Measurements from ENCODE around the gene SPATA4. TPM values are rescaled to one million over a fixed set of nuclear protein-coding genes. Genes with fewer than 3 reads are reported as not detected.
A peak's percentile ranks its signal among the peaks of the same experiment; 100 is the strongest.

SPATA4 gene
- total RNA-seq, 2 donors from 2014 or later = not detected

DNA sequence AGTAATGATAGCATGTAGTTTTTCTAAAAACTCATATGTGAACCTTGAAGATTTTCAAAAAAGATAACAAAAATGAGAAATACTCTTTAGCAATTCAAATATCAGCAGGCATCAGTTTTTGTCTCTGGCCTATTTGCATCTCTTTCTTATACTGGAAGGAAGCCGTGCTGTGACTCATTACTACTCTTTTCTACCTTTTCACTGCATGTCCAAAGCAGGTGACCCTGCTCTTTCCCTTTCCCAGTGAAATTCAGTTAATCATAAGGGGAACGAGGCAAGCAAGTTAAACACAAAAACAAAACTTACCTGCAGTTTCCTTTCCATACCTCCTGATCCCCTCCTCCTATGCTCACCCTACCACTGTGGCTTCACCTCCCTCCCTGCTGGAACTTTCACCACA lies 9.3 kb downstream of the SPATA4 start:
- no peak for ATAC-seq (ENCODE audit: insufficient number of reproducible peaks, low FRiP score, low read depth)
- no peak overlapping the region for H3K4me3 ChIP-seq

DNA sequence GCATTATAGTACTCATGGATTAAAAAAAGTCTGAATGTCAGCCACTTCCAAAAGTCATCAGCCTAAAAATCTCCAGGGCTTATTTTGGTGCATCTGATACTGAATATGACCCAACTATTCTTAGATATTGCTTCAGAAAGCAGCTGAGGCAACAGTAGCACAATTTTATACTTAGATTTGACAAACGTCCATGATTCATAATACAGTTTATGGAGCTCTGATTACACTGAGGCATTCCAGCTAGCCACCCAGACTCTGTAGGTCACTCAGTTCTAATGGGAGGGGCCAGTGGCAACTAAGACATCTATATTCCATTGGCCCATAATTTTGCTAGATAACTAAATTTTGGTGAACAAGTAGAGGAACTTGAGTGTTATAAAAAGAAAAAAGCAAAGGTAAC lies 10.3 kb downstream of the SPATA4 start:
- no peaks in the 10 kb centered on the region for H3K27me3 ChIP-seq (replicated peaks; ENCODE audit: insufficient read depth)
- H3K4me3 ChIP-seq = no peak overlapping the region
- TF ChIP-seq, protein P1, sequence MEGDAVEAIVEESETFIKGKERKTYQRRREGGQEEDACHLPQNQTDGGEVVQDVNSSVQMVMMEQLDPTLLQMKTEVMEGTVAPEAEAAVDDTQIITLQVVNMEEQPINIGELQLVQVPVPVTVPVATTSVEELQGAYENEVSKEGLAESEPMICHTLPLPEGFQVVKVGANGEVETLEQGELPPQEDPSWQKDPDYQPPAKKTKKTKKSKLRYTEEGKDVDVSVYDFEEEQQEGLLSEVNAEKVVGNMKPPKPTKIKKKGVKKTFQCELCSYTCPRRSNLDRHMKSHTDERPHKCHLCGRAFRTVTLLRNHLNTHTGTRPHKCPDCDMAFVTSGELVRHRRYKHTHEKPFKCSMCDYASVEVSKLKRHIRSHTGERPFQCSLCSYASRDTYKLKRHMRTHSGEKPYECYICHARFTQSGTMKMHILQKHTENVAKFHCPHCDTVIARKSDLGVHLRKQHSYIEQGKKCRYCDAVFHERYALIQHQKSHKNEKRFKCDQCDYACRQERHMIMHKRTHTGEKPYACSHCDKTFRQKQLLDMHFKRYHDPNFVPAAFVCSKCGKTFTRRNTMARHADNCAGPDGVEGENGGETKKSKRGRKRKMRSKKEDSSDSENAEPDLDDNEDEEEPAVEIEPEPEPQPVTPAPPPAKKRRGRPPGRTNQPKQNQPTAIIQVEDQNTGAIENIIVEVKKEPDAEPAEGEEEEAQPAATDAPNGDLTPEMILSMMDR (IDR thresholded peaks at IDR 0.05) = no peak
- peak overlapping the region; percentile 61 to 73 for H3K27ac ChIP-seq
- ATAC-seq (ENCODE audit: insufficient number of reproducible peaks, low FRiP score, low read depth) = peak; percentile 75
- H3K36me3 ChIP-seq = no peaks in the 10 kb centered on the region
- no peaks in the 10 kb centered on the region for H3K9me3 ChIP-seq
- DNase-seq (ENCODE audit: low spot score) = no peak
- peaks cover 11 to 33% of the 10 kb centered on the region in 2 donors for H3K4me1 ChIP-seq (ENCODE audit: control insufficient read depth in 1 of 2, low read depth in 2 of 2)

More for the DNA sequence above, 9.3 kb downstream of the SPATA4 start:
- Histone ChIP-seq H3K36me3 (no peaks in the 10 kb centered on the region), H3K27me3 (replicated peaks; ENCODE audit: insufficient read depth) (no peaks in the 10 kb centered on the region), H3K27ac (peak overlapping the region; percentile 61 to 73), H3K9me3 (no peaks in the 10 kb centered on the region), H3K4me1 (ENCODE audit: control insufficient read depth in 1 of 2, low read depth in 2 of 2) (peaks cover 11 to 33% of the 10 kb centered on the region in 2 donors)
- TF ChIP-seq, protein P1 (IDR thresholded peaks at IDR 0.05) = no peak
- no peak for DNase-seq (ENCODE audit: low spot score)

DNA sequence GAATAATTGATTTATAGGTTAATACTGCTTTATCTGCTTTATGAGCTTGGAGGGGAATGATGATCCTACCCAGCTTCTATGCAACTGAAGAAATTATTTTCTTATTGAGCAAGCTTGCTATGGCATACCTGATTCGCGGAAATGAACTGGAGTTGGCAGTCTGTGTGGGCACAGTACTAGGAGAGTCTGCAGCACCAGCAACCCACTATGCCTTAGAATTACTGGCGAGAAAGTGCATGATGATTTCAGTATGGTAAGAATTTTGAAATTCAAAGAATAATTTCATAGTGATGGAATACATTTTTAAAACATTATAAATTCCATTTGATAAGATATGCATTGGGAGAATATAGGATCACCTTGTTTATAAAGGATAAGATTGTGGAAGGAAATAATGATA lies 32.3 kb downstream of the SPATA4 start:
- DNase-seq (ENCODE audit: low spot score) = no peak
- Histone ChIP-seq H3K36me3 (no peaks in the 10 kb centered on the region), H3K4me1 (ENCODE audit: control insufficient read depth in 1 of 2, low read depth in 2 of 2) (no peaks in the 10 kb centered on the region), H3K27me3 (replicated peaks; ENCODE audit: insufficient read depth) (no peaks in the 10 kb centered on the region), H3K9me3 (no peaks in the 10 kb centered on the region), H3K27ac (no peak overlapping the region), H3K4me3 (no peak overlapping the region)
- TF ChIP-seq, protein P1 (IDR thresholded peaks at IDR 0.05) = no peak
- ATAC-seq (ENCODE audit: insufficient number of reproducible peaks, low FRiP score, low read depth) = no peak

DNA sequence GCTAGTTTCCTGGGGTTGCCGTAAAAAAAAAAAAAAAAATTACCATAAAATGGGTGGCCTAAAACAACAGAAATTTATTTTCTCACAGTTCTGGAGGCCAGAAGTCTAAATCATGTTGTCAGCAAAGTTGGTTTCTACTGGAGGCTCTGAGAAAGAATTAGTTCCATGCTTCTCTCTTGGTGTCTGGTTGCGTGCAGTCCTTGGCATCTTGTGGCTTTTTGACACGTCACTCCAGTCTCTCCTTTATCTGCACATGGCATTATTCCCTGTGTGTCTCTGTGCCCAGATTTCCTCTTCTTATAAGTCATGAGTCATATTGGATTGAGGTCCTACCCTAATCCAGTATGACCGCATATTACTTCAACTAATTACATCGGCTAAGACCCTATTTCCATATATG lies 38.7 kb downstream of the SPATA4 start:
- H3K4me1 ChIP-seq (ENCODE audit: control insufficient read depth in 1 of 2, low read depth in 2 of 2) = no peaks in the 10 kb centered on the region
- ATAC-seq (ENCODE audit: insufficient number of reproducible peaks, low FRiP score, low read depth) = no peak

DNA sequence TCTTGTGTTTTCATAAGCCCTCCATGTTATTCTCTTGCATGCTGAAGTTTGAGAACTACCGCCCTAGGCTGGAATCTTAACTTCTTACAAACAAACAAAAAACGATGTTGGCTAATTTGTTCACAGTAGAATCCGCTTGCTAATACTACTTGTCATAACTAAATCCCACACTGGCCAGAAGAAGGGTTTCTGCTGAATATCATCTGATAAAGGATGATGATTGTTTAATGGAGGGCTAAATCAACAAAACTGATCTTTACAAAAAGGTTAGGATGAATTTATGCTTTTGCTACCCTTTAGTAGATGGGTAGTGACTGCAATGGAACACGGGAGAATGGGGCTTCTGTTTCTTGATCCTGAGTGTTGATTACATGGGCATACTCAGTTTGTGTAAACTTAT lies 42.3 kb downstream of the SPATA4 start:
- H3K27me3 ChIP-seq (replicated peaks; ENCODE audit: insufficient read depth) = no peaks in the 10 kb centered on the region
- ATAC-seq (ENCODE audit: insufficient number of reproducible peaks, low FRiP score, low read depth) (no peak), DNase-seq (ENCODE audit: low spot score) (no peak)
- H3K9me3 ChIP-seq = no peaks in the 10 kb centered on the region
- H3K4me1 ChIP-seq (ENCODE audit: control insufficient read depth in 1 of 2, low read depth in 2 of 2) = no peaks in the 10 kb centered on the region
- no peak overlapping the region for H3K27ac ChIP-seq
- no peaks in the 10 kb centered on the region for H3K36me3 ChIP-seq
- TF ChIP-seq, protein P1 (IDR thresholded peaks at IDR 0.05) = no peak
- H3K4me3 ChIP-seq = no peak overlapping the region

More for the DNA sequence above, 38.7 kb downstream of the SPATA4 start:
- no peaks in the 10 kb centered on the region for H3K27me3 ChIP-seq (replicated peaks; ENCODE audit: insufficient read depth)
- no peaks in the 10 kb centered on the region for H3K36me3 ChIP-seq
- no peak overlapping the region for H3K27ac ChIP-seq
- H3K9me3 ChIP-seq = no peaks in the 10 kb centered on the region
- TF ChIP-seq, protein P1 (IDR thresholded peaks at IDR 0.05) = no peak
- H3K4me3 ChIP-seq = no peak overlapping the region
- DNase-seq (ENCODE audit: low spot score) = no peak
